DMS79 (cell line): ENCODE results near the gene ZCCHC14.
"Not testable (repeated sequence)": the region's sequence is repeated elsewhere in the genome, so short reads cannot be mapped to it uniquely, and the experiment has no call there.

Experiments
- DNase-seq: peaks from one replicate; lab custom pipeline; 2025; lab: John Stamatoyannopoulos, UW

The ZCCHC14 gene

GRCh38 chr16:87380881-87381280 lies 111.9 kb downstream of the ZCCHC14 start:
- DNase-seq = no peak

GRCh38 chr16:87380403-87380802 lies 112.4 kb downstream of the ZCCHC14 start:
- DNase-seq = no peak

GRCh38 chr16:87379312-87379752 lies 113.5 kb downstream of the ZCCHC14 start:
- not testable (repeated sequence) for DNase-seq

GRCh38 chr16:87376660-87377059 lies 116.2 kb downstream of the ZCCHC14 start:
- DNase-seq = no peak

- no peak for DNase-seq
Measured at GRCh38 chr16:87375426-87376135, 117.2 kb downstream of the ZCCHC14 start.

GRCh38 chr16:87374313-87374712 lies 118.5 kb downstream of the ZCCHC14 start:
- DNase-seq = no peak

- no peak for DNase-seq
Measured at GRCh38 chr16:87372305-87372704, 120.5 kb downstream of the ZCCHC14 start.

GRCh38 chr16:87371261-87371866 lies 121.5 kb downstream of the ZCCHC14 start:
- no peak for DNase-seq

GRCh38 chr16:87369796-87370719 lies 122.8 kb downstream of the ZCCHC14 start:
- DNase-seq = no peak

- DNase-seq = no peak
Measured at GRCh38 chr16:87369117-87369765, 123.6 kb downstream of the ZCCHC14 start.

GRCh38 chr16:87368029-87368770 lies 124.6 kb downstream of the ZCCHC14 start:
- no peak for DNase-seq

GRCh38 chr16:87367529-87367928 lies 125.3 kb downstream of the ZCCHC14 start:
- DNase-seq = no peak

- DNase-seq = no peak
Measured at GRCh38 chr16:87366930-87367329, 125.9 kb downstream of the ZCCHC14 start.

GRCh38 chr16:87366288-87366687 lies 126.5 kb downstream of the ZCCHC14 start:
- DNase-seq = no peak

- no peak for DNase-seq
Measured at GRCh38 chr16:87365021-87365713, 127.7 kb downstream of the ZCCHC14 start.

- no peak for DNase-seq
Measured at GRCh38 chr16:87363771-87364455, 128.9 kb downstream of the ZCCHC14 start.

GRCh38 chr16:87362828-87363559 lies 129.8 kb downstream of the ZCCHC14 start:
- DNase-seq = not testable (repeated sequence)

GRCh38 chr16:87361916-87362619 lies 130.8 kb downstream of the ZCCHC14 start:
- DNase-seq = no peak
